BJ (cell line): ENCODE results near the gene MOV10L1. TPM values are rescaled to one million over a fixed set of nuclear protein-coding genes. Genes with fewer than 3 reads are reported as not detected.

Source experiments
- CTCF ChIA-PET: fragments of 350-600 bp; formaldehyde crosslinking; extraction: SDS; loops from one replicate; lab custom pipeline; 2021; ENCODE audit warnings: antibody characterized with exemption, inconsistent platforms; lab: Yijun Ruan, JAX
- POLR2A ChIA-PET: fragments of 300-600 bp; sonication (Branson Sonifier 250); formaldehyde crosslinking; extraction: SDS; loops from one replicate; lab custom pipeline; 2021; ENCODE audit warnings: antibody characterized with exemption; lab: Charles Lee
- DNase-seq: peaks from one replicate; pipeline ENCODE4 v3.0.0-alpha.2; 2011; ENCODE audit warnings: low read depth
- H3K27me3 ChIP-seq: 2 replicates; pipeline ENCODE4 v1.6.0; 2011; ENCODE audit warnings: low read length; ENCODE audit not compliant: control insufficient read depth, insufficient read depth
- H3K36me3 ChIP-seq: 2 replicates; pipeline ENCODE4 v1.5.1; 2011; ENCODE audit warnings: low read length; ENCODE audit not compliant: control insufficient read depth, insufficient read depth
- H3K4me3 ChIP-seq: 2 replicates; pipeline ENCODE4 v1.5.1; 2011; ENCODE audit warnings: low read depth, mild to moderate bottlenecking, control low read depth, low read length
- CTCF ChIP-seq: IDR thresholded peaks from 2 replicates; pipeline ENCODE4 v1.5.1; 2011; ENCODE audit warnings: low read depth, mild to moderate bottlenecking, control low read depth, inconsistent platforms, low read length, moderate library complexity; ENCODE audit not compliant: insufficient read depth
- polyA plus RNA-seq: library from polyadenylated mRNA; depleted of rRNA; stranded (reverse); fragments of >200 nt; gene quantifications from 2 replicates; pipeline ENCODE4 v1.2.3, GENCODE V29; 2011

The MOV10L1 gene
- polyA plus RNA-seq, 1 experiment = 6.6 TPM

DNA sequence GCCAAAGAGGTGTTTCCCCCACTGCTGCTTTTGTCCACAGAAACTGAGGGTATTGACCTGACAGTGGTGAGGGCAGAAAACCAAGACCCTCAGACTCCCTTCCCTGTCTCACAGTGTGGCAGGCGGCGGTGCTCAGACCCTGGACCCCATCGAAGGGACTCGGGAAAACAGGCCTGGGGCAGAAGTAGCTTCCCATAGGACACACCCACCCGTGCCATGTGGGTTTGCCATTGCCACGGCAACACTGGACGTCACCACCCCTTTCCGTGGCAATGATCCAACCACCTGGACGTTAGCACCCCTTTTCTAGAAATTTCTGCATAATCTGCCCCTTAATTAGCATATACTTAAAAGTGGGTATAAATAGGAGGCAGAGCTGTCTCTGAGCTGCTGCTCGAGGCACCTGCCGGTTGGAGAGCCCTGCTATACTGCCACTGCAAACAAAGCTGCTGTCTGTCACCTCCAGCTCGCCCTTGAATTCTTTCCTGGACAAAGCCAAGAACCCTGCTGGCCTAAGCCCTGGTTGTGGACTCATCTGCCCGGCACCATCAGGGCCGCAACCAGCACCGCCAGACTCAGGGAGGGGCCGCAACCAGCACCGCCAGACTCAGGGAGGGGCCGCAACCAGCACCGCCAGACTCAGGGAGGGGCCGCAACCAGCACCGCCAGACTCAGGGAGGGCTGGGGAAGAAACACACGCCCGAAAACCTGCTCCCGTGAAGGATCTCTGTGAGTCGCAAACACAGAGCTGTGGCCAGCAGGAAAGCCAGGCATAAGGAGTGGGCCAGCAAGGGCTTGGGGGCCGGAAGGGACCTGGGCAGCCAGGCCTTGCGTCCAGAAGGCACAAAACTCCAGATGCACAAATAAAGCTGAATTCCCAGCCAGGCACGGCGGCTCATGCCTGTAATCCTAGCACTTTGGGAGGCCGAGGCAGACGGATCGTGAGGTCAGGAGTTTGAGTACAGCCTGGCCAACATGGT is 15.0 kb upstream of the MOV10L1 start:
- no peak overlapping the region for H3K4me3 ChIP-seq
- no peak for TF ChIP-seq CTCF
- DNase-seq = no peak
- ChIA-PET POLR2A (no interaction called here), CTCF (interaction anchor here (0.7 kb wide), 1 partner anchor 18 kb away, joined by 3 read pairs; no protein-coding TSS in a partner anchor)
- H3K27me3 ChIP-seq = no peaks in the 10 kb centered on the region; the same call in 1 of the 2 replicates
- no peaks in the 10 kb centered on the region for H3K36me3 ChIP-seq

DNA sequence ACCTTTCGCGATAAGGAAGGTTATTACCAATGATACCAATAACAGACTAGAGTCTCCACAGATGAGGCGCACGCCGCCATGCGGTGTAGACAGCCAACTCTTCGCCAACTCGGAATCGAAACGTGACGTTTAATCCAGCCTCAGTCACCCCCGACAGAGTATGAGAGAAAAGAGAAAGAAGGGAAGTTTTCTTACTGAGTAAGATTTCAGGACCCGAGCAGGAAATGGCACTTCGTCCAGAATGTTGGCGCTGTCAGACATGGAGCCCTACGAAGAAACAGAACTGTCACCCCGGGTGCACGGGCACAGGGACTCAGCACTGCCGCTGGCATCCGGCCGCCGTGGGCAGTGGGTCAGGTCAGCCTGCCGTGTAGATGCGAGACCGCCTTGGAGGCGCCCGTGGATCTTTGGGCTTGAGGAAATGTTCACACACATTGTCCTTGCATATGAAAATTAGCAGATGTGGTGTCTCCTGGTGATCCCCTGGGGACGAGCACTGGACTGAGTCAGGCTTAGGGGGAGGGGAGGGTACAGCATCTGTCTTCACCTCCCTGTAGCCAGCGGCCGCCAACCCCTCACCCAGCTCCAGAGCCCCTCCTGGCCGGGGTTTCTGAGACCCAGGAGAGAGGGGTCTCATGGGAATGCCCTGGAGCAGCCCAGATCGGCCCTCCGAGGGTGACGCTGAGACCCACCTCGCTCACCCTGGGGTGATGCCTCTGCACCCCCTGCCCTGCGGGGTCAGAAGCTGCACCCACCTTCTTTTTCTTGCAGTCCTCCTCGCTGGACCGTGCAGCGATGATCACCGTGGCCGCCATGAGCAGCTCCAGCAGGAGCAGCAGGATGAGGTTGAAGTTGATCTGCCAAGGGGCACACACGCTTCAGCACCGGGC is 12.9 kb upstream of the MOV10L1 start:
- Histone ChIP-seq H3K27me3 (peaks cover 3% of the 10 kb centered on the region; the same call in 1 of the 2 replicates), H3K4me3 (no peak overlapping the region), H3K36me3 (no peaks in the 10 kb centered on the region)
- no peak for TF ChIP-seq CTCF
- DNase-seq = no peak
- ChIA-PET POLR2A (no interaction called here), CTCF (no interaction called here)

GRCh38 chr22:50078246-50078645 is 11.6 kb upstream of the MOV10L1 start:
- H3K4me3 ChIP-seq = no peak overlapping the region
- no peak for TF ChIP-seq CTCF
- ChIA-PET POLR2A (no interaction called here), CTCF (no interaction called here)
- no peak for DNase-seq
- H3K36me3 ChIP-seq = no peaks in the 10 kb centered on the region
- H3K27me3 ChIP-seq = peaks cover 4% of the 10 kb centered on the region; the same call in 1 of the 2 replicates

DNA sequence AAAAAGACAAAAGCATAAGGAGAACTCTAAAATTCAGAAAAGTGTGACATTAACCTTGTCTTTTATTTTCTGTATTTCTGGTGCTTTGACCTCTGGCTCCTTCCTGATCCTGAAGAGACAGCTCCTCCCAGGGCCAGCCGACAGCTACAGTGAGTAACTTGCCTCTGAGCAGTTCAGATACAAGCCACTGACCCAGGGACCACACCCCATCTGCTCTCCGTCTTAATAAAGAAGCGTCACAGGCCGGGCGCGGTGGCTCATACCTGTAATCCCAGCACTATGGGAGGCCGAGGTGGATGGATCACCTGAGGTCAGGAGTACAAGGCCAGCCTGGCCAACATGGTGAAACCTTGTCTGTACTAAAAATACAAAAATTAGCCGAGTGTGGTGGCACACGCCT is 11.0 kb upstream of the MOV10L1 start:
- ChIA-PET CTCF (no interaction called here), POLR2A (no interaction called here)
- H3K4me3 ChIP-seq = no peak overlapping the region
- no peak for TF ChIP-seq CTCF
- H3K27me3 ChIP-seq = peaks cover 4% of the 10 kb centered on the region; the same call in 1 of the 2 replicates
- no peaks in the 10 kb centered on the region for H3K36me3 ChIP-seq
- no peak for DNase-seq

- peaks cover 4% of the 10 kb centered on the region; the same call in 1 of the 2 replicates for H3K27me3 ChIP-seq
Measured at GRCh38 chr22:50080077-50080465, 9.7 kb upstream of the MOV10L1 start.

More at GRCh38 chr22:50080077-50080465, 9.7 kb upstream of the MOV10L1 start:
- DNase-seq = no peak
- H3K36me3 ChIP-seq = no peaks in the 10 kb centered on the region; the same call in 1 of the 2 replicates
- H3K4me3 ChIP-seq = no peak overlapping the region
- CTCF ChIA-PET = no interaction called here
- no peak for TF ChIP-seq CTCF
- POLR2A ChIA-PET = no interaction called here
